Activated T-helper 17 cell treated with anti-CD3 and anti-CD28 coated beads, Interleukin-2, amount 50 U/mL, for 72 hours (primary cell): ENCODE data around the gene UQCC5. TPM values are rescaled to one million over a fixed set of nuclear protein-coding genes. Genes with fewer than 3 reads are reported as not detected.
A peak's percentile ranks its signal among the peaks of the same experiment; 100 is the strongest.

Source experiments
- ATAC-seq: fragments of 150-1000 bp; cut with Tn5 transposase; replicated peaks from 2 replicates; pipeline ENCODE4 v1.10.0; 2021; ENCODE audit warnings: mild to moderate bottlenecking, moderate library complexity
- H3K27ac Mint-ChIP-seq: one replicate; pipeline ENCODE4 v1.8.0; 2022; ENCODE audit warnings: mixed read lengths
- H3K27me3 Mint-ChIP-seq: one replicate; pipeline ENCODE4 v1.8.0; 2022; ENCODE audit warnings: mixed read lengths
- H3K36me3 Mint-ChIP-seq: one replicate; pipeline ENCODE4 v1.8.0; 2022; ENCODE audit warnings: low read depth, mild to moderate bottlenecking, mixed read lengths
- H3K4me1 Mint-ChIP-seq: one replicate; pipeline ENCODE4 v1.8.0; 2022; ENCODE audit warnings: mixed read lengths
- H3K4me3 Mint-ChIP-seq: one replicate; pipeline ENCODE4 v1.8.0; 2022; ENCODE audit warnings: mild to moderate bottlenecking, mixed read lengths
- H3K9me3 Mint-ChIP-seq: one replicate; pipeline ENCODE4 v1.8.0; 2022; ENCODE audit warnings: mixed read lengths
- total RNA-seq, 2 donors: library from RNA; stranded (reverse); gene quantifications; one replicate each; pipeline ENCODE4 v1.2.3, GENCODE V29; 2022

UQCC5 gene
- total RNA-seq, 2 donors from 2014 or later = 7.9 to 12.0 TPM

- ATAC-seq = no peak
- no peak overlapping the region for H3K27ac Mint-ChIP-seq
- no peaks in the 10 kb centered on the region for H3K9me3 Mint-ChIP-seq
- H3K27me3 Mint-ChIP-seq = no peaks in the 10 kb centered on the region
- no peak overlapping the region for H3K4me3 Mint-ChIP-seq
- H3K36me3 Mint-ChIP-seq = peaks cover 18% of the 10 kb centered on the region
- H3K4me1 Mint-ChIP-seq = no peaks in the 10 kb centered on the region
Observed at GRCh38 chr3:52495777-52496602, 40.4 kb upstream of the UQCC5 start.

- Mint-ChIP-seq H3K9me3 (no peaks in the 10 kb centered on the region), H3K4me3 (no peak overlapping the region), H3K4me1 (no peaks in the 10 kb centered on the region), H3K36me3 (no peaks in the 10 kb centered on the region), H3K27me3 (no peaks in the 10 kb centered on the region), H3K27ac (no peak overlapping the region)
- no peak for ATAC-seq
Observed at GRCh38 chr3:52498137-52499054, 38.0 kb upstream of the UQCC5 start.

GRCh38 chr3:52501046-52501445 is 35.4 kb upstream of the UQCC5 start:
- no peaks in the 10 kb centered on the region for H3K4me1 Mint-ChIP-seq
- no peak overlapping the region for H3K27ac Mint-ChIP-seq
- H3K36me3 Mint-ChIP-seq = no peaks in the 10 kb centered on the region
- H3K4me3 Mint-ChIP-seq = no peak overlapping the region
- no peaks in the 10 kb centered on the region for H3K27me3 Mint-ChIP-seq
- H3K9me3 Mint-ChIP-seq = no peaks in the 10 kb centered on the region
- no peak for ATAC-seq

- ATAC-seq = no peak
- H3K27me3 Mint-ChIP-seq = no peaks in the 10 kb centered on the region
Observed at GRCh38 chr3:52502001-52502400, 34.4 kb upstream of the UQCC5 start.

GRCh38 chr3:52502808-52503350 is 33.5 kb upstream of the UQCC5 start:
- ATAC-seq = no peak
- Mint-ChIP-seq H3K4me3 (no peak overlapping the region), H3K27me3 (no peaks in the 10 kb centered on the region), H3K4me1 (no peaks in the 10 kb centered on the region), H3K9me3 (no peaks in the 10 kb centered on the region), H3K27ac (no peak overlapping the region), H3K36me3 (no peaks in the 10 kb centered on the region)

More at GRCh38 chr3:52502001-52502400, 34.4 kb upstream of the UQCC5 start:
- no peaks in the 10 kb centered on the region for H3K4me1 Mint-ChIP-seq
- no peaks in the 10 kb centered on the region for H3K9me3 Mint-ChIP-seq
- no peaks in the 10 kb centered on the region for H3K36me3 Mint-ChIP-seq
- H3K27ac Mint-ChIP-seq = no peak overlapping the region
- no peak overlapping the region for H3K4me3 Mint-ChIP-seq

- H3K4me3 Mint-ChIP-seq = no peak overlapping the region
- H3K27ac Mint-ChIP-seq = no peak overlapping the region
- H3K4me1 Mint-ChIP-seq = no peaks in the 10 kb centered on the region
- no peaks in the 10 kb centered on the region for H3K36me3 Mint-ChIP-seq
- H3K27me3 Mint-ChIP-seq = no peaks in the 10 kb centered on the region
- H3K9me3 Mint-ChIP-seq = no peaks in the 10 kb centered on the region
- ATAC-seq = no peak
Observed at GRCh38 chr3:52503788-52504424, 32.5 kb upstream of the UQCC5 start.

- Mint-ChIP-seq H3K9me3 (no peaks in the 10 kb centered on the region), H3K27me3 (no peaks in the 10 kb centered on the region), H3K36me3 (no peaks in the 10 kb centered on the region), H3K4me1 (no peaks in the 10 kb centered on the region), H3K27ac (no peak overlapping the region), H3K4me3 (no peak overlapping the region)
- no peak for ATAC-seq
Observed at GRCh38 chr3:52504977-52505376, 31.4 kb upstream of the UQCC5 start.

- H3K9me3 Mint-ChIP-seq = no peaks in the 10 kb centered on the region
- H3K4me1 Mint-ChIP-seq = no peaks in the 10 kb centered on the region
- H3K27ac Mint-ChIP-seq = no peak overlapping the region
- H3K27me3 Mint-ChIP-seq = no peaks in the 10 kb centered on the region
- H3K4me3 Mint-ChIP-seq = no peak overlapping the region
- no peak for ATAC-seq
- no peaks in the 10 kb centered on the region for H3K36me3 Mint-ChIP-seq
Observed at GRCh38 chr3:52506266-52506966, 30.0 kb upstream of the UQCC5 start.

- Mint-ChIP-seq H3K36me3 (no peaks in the 10 kb centered on the region), H3K4me1 (no peaks in the 10 kb centered on the region), H3K27ac (no peak overlapping the region), H3K27me3 (no peaks in the 10 kb centered on the region), H3K4me3 (no peak overlapping the region), H3K9me3 (no peaks in the 10 kb centered on the region)
- ATAC-seq = no peak
Observed at GRCh38 chr3:52507359-52507758, 29.0 kb upstream of the UQCC5 start.

- Mint-ChIP-seq H3K36me3 (no peaks in the 10 kb centered on the region), H3K4me3 (no peak overlapping the region), H3K4me1 (no peaks in the 10 kb centered on the region), H3K27me3 (no peaks in the 10 kb centered on the region), H3K27ac (no peak overlapping the region), H3K9me3 (no peaks in the 10 kb centered on the region)
- peak; percentile 53 for ATAC-seq
Observed at GRCh38 chr3:52509753-52510328, 26.6 kb upstream of the UQCC5 start.

- ATAC-seq = no peak
- Mint-ChIP-seq H3K9me3 (no peaks in the 10 kb centered on the region), H3K27me3 (no peaks in the 10 kb centered on the region), H3K4me3 (no peak overlapping the region), H3K27ac (no peak overlapping the region), H3K36me3 (no peaks in the 10 kb centered on the region), H3K4me1 (no peaks in the 10 kb centered on the region)
Observed at GRCh38 chr3:52511509-52511908, 24.9 kb upstream of the UQCC5 start.

- Mint-ChIP-seq H3K27me3 (no peaks in the 10 kb centered on the region), H3K27ac (no peak overlapping the region), H3K36me3 (no peaks in the 10 kb centered on the region), H3K4me3 (no peak overlapping the region), H3K4me1 (no peaks in the 10 kb centered on the region), H3K9me3 (no peaks in the 10 kb centered on the region)
- no peak for ATAC-seq
Observed at GRCh38 chr3:52512105-52512504, 24.3 kb upstream of the UQCC5 start.

- ATAC-seq = no peak
- Mint-ChIP-seq H3K4me1 (no peaks in the 10 kb centered on the region), H3K4me3 (no peak overlapping the region), H3K9me3 (no peaks in the 10 kb centered on the region), H3K27ac (no peak overlapping the region), H3K36me3 (no peaks in the 10 kb centered on the region), H3K27me3 (no peaks in the 10 kb centered on the region)
Observed at GRCh38 chr3:52512727-52513126, 23.7 kb upstream of the UQCC5 start.
